ENCODE data around the gene UBE2D1. TPM values are rescaled to one million over a fixed set of nuclear protein-coding genes. Genes with fewer than 3 reads are reported as not detected.

UBE2D1 gene
- total and polyA plus RNA-seq, 2 of the 4 experiments (the other 2 are of a cell fraction), result 9.1 to 9.7 TPM

DNA sequence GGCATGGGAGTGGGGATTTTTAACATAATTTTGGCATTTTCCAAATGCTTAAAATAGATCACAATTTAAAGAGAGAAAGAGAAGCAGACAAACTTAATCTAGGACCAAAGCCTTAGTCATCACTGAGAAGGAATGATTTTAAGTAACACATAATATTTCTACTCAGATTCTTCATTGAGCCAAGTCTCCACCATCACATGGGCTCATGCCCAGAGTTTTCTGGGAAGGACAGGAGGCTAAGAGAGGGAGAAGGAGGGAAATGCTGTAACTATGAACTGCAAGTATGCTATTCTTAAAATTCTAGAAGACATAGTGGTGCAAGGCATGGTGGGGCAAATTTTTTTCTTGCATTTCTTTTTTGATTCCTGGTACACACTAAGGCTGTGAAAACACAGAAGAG lies 23.8 kb upstream of the UBE2D1 start:
- CTCF ChIA-PET, result no interaction called here
- Histone ChIP-seq H2AK5ac (ENCODE audit: low read depth, low read length) (no peak overlapping the region), H3K4me3 (ENCODE audit: insufficient read depth, low read depth, low read length) (no peak overlapping the region), H4K8ac (ENCODE audit: low read depth in 2 of 2, low read length in 2 of 2) (no peak overlapping the region), H3K9me1 (ENCODE audit: insufficient read depth, low read length) (no peaks in the 10 kb centered on the region), H3K27me3 (ENCODE audit: control insufficient read depth, insufficient read depth, low read length) (peaks cover 7% of the 10 kb centered on the region), H3K4me2 (ENCODE audit: low read depth, low read length) (no peak overlapping the region), H3K18ac (ENCODE audit: low read depth, low read length) (no peak overlapping the region), H3K56ac (ENCODE audit: extremely low read depth, insufficient read depth, low read length) (no peak overlapping the region), H3K36me3 (ENCODE audit: control insufficient read depth, insufficient read depth, low read length) (no peaks in the 10 kb centered on the region), H2BK20ac (ENCODE audit: low read depth, low read length) (no peak overlapping the region), H4K91ac (ENCODE audit: insufficient read depth, low read depth, low read length) (no peak overlapping the region), H2BK120ac (ENCODE audit: low read depth, low read length) (no peak overlapping the region), H2BK5ac (ENCODE audit: low read depth, low read length, poor library complexity, severe bottlenecking) (no peak overlapping the region), H3K4ac (ENCODE audit: low read depth, low read length) (no peak overlapping the region), H3K27ac (ENCODE audit: insufficient read depth, low read length) (no peak overlapping the region), H3K23ac (ENCODE audit: low read depth, low read length) (no peak overlapping the region), H3K9me3 (ENCODE audit: control insufficient read depth, insufficient read depth, low read length) (no peaks in the 10 kb centered on the region), H3K79me1 (ENCODE audit: low read depth in 1 of 2, low read length in 2 of 2) (no peaks in the 10 kb centered on the region), H4K5ac (ENCODE audit: low read depth, low read length) (no peak overlapping the region), H3K9ac (ENCODE audit: low read depth, low read length) (no peak overlapping the region), H2AFZ (replicated peaks; ENCODE audit: low read length, poor library complexity) (no peak overlapping the region), H2BK15ac (ENCODE audit: low read depth, low read length) (no peak overlapping the region), H3K14ac (replicated peaks; ENCODE audit: low read depth, low read length) (no peak overlapping the region), H4K20me1 (ENCODE audit: insufficient read depth, low read length) (no peaks in the 10 kb centered on the region), H3K4me1 (ENCODE audit: control insufficient read depth, insufficient read depth, low read length) (no peaks in the 10 kb centered on the region), H2AK9ac (replicated peaks; ENCODE audit: low read depth, low read length, poor library complexity) (no peak overlapping the region)
- ATAC-seq (ENCODE audit: low read depth) (no peak), DNase-seq (no peak)
- in situ Hi-C loops (cut with MboI; ENCODE audit: low sequenced_read_pairs), result no loop called here
- no peak for TF ChIP-seq ELK1 (IDR thresholded peaks at IDR 0.05; ENCODE audit: borderline replicate concordance, low read depth, low read length)
- intact Hi-C loops (cut with micrococcal nuclease), result no loop called here
- dilution Hi-C loops (cut with HindIII; ENCODE audit: low sequenced_read_pairs, unreplicated experiment), result loop anchor here (25.0 kb wide), 1 partner anchor 124 kb away; no protein-coding TSS in a partner anchor
- no TSS peak for BruUV-seq (replicated peaks)
- POLR2A ChIA-PET (ENCODE audit: unreplicated experiment), result no interaction called here
